ENCODE data around the gene TP63.

TP63 gene

GRCh38 chr3:189630767-189631372 lies 319 bp upstream of the TP63 start:
- TF ChIP-seq, protein P1, sequence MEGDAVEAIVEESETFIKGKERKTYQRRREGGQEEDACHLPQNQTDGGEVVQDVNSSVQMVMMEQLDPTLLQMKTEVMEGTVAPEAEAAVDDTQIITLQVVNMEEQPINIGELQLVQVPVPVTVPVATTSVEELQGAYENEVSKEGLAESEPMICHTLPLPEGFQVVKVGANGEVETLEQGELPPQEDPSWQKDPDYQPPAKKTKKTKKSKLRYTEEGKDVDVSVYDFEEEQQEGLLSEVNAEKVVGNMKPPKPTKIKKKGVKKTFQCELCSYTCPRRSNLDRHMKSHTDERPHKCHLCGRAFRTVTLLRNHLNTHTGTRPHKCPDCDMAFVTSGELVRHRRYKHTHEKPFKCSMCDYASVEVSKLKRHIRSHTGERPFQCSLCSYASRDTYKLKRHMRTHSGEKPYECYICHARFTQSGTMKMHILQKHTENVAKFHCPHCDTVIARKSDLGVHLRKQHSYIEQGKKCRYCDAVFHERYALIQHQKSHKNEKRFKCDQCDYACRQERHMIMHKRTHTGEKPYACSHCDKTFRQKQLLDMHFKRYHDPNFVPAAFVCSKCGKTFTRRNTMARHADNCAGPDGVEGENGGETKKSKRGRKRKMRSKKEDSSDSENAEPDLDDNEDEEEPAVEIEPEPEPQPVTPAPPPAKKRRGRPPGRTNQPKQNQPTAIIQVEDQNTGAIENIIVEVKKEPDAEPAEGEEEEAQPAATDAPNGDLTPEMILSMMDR (IDR thresholded peaks at IDR 0.05; ENCODE audit: control insufficient read depth, insufficient read depth, low read depth, low read length, missing control alignments), result no peak
- H3K4me3 ChIP-seq (ENCODE audit: control insufficient read depth, low read depth, low read length), result no peak overlapping the region

DNA sequence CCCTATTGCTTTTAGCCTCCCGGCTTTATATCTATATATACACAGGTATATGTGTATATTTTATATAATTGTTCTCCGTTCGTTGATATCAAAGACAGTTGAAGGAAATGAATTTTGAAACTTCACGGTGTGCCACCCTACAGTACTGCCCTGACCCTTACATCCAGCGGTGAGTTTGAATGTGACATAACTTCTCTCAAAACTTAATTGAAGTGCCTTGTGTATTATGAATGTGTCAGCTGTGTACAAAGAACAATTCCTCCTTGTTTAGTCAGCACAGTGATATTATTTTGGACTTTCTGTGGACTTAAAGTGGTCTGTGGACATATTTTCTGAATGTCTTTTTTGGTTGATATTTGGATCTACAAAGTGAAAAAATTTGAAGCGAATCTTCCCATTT lies 220 bp downstream of the TP63 start:
- H3K4me3 ChIP-seq (ENCODE audit: control insufficient read depth, low read depth, low read length), result no peak overlapping the region
- TF ChIP-seq, protein P1 (IDR thresholded peaks at IDR 0.05; ENCODE audit: control insufficient read depth, insufficient read depth, low read depth, low read length, missing control alignments), result no peak
- no peak for DNase-seq (ENCODE audit: low read depth)

More at GRCh38 chr3:189630767-189631372, 319 bp upstream of the TP63 start:
- no peak for DNase-seq (ENCODE audit: low read depth)

- no peak overlapping the region for H3K4me3 ChIP-seq (ENCODE audit: control insufficient read depth, low read depth, low read length)
- no peak for DNase-seq (ENCODE audit: low read depth)
- TF ChIP-seq, protein P1 (IDR thresholded peaks at IDR 0.05; ENCODE audit: control insufficient read depth, insufficient read depth, low read depth, low read length, missing control alignments), result no peak
Measured at GRCh38 chr3:189632242-189632641, 1.1 kb downstream of the TP63 start.

DNA sequence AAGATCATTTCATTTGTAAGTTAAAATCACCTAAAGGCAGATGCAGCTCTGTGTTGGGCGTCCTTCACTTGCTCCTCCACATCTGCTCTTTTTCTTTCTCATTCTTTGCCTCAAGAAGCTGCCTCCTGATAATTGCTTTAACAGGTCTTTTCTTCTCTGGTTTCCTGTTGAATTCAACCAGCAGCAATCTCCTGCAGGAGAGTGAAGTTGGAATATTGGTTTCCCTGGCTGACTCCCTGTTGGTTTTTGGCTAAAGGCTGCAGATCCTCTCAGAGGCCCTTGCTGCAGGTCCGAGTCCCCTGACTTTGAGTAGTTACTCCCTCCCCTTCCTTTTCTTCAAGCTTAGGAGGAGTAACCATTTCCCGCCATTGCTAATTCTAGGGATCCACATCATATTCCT lies 4.2 kb downstream of the TP63 start:
- TF ChIP-seq, protein P1 (IDR thresholded peaks at IDR 0.05; ENCODE audit: control insufficient read depth, insufficient read depth, low read depth, low read length, missing control alignments), result no peak
- no peak overlapping the region for H3K4me3 ChIP-seq (ENCODE audit: control insufficient read depth, low read depth, low read length)
- no peak for DNase-seq (ENCODE audit: low read depth)

GRCh38 chr3:189636048-189636447 lies 4.9 kb downstream of the TP63 start:
- no peak overlapping the region for H3K4me3 ChIP-seq (ENCODE audit: control insufficient read depth, low read depth, low read length)
- TF ChIP-seq, protein P1 (IDR thresholded peaks at IDR 0.05; ENCODE audit: control insufficient read depth, insufficient read depth, low read depth, low read length, missing control alignments), result no peak
- DNase-seq (ENCODE audit: low read depth), result no peak

- TF ChIP-seq, protein P1 (IDR thresholded peaks at IDR 0.05; ENCODE audit: control insufficient read depth, insufficient read depth, low read depth, low read length, missing control alignments), result no peak
- no peak for DNase-seq (ENCODE audit: low read depth)
- no peak overlapping the region for H3K4me3 ChIP-seq (ENCODE audit: control insufficient read depth, low read depth, low read length)
Measured at GRCh38 chr3:189637750-189638149, 6.6 kb downstream of the TP63 start.
